ENCODE measurements around the gene KRT84. TPM values are rescaled to one million over a fixed set of nuclear protein-coding genes. Genes with fewer than 3 reads are reported as not detected.

Gene KRT84
- total RNA-seq, 1 donor from 2014 or later, result not detected

DNA sequence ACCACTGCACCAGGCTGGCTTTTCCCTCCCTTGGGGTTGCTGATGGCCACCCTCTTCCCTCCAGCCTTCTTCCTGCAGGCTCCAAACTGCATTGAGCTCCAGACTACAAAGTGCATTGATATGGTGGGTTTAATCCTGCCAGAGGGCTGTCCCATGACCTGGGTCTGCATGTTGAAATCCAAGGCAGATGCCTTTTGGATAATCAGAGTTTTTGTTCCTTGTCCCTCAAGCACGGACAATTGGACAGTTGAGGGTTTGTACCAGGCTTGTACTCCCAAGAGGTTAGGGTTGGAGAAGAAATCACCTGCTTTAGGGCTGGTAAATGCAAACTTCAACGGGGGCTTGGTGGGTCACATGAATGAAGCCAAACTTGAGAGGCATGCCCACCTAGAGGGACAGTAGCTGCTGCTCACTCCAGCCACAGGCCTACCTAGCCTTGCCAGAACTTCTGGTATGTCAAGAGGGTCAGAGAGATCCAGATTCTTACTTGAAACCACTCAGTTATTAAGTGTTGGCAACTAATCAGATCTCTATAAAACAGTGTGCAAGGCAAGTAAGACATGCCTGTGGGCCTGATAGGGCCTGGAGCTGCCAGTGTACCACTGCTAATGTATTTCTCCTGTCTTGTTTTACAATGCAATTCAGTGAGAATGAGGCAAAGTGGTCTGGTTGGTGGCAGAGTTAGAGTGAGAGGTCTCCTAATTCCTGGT lies 42.5 kb downstream of the KRT84 start:
- DNase-seq (ENCODE audit: low read depth), result no peak

DNA sequence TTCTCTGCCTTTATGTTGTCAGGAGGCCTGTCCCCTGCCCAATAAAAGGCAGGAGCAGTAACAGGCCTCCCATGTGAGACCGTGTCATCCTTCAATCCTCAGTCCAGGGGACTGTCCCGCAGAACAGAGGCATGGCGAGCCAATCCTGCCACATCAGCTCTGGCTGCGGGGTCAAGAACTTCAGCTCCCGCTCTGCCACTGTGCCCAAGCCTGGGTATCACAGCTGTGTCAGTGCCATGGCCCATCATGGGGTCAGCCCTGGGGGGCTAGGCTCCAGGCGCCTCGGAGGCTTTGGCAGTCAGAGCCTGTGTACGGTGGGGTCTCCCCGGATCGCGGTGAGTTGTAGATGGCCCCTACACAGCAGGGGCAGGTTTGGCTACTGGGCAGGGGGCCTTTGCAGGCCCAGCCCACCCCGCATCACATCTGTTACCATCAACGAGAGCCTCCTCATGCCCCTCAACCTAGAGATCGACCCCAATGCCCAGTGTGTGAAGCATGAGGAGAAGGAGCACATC lies 44.3 kb downstream of the KRT84 start:
- no peak for DNase-seq (ENCODE audit: low read depth)

DNA sequence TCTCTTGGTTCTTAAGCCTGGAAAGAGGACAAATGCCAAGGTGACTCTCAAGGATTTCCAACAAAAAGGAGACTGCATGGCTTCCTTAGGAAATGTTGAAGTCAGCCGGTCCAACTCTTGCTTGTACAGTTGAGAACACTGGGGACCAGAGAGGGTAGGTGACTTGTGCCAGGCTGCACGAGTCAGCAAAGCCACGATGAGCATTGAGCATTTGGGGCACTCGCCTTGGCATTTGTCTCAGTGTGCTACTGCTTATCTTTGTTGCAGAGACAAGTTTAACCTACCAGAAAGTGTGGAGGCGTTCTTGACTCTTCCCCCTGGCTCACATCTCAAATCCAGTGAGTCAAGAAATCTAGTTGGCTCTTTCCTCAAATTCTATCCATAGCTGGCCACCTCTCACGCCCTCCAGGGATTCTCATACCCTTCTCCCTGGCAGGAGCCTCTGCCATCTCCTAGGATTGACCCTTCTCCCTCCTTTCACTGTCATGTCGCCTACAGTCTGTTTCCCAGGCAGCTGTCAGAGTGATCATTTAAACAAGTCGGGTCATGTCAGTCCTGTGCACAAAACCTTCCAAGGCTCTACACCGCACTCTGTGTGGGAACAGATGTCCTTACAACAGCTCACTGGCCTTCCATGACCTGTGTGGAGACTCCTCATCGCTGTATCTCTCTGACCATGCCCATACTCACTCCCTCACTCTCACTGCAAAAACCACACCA lies 47.1 kb downstream of the KRT84 start:
- no peak for DNase-seq (ENCODE audit: low read depth)

DNA sequence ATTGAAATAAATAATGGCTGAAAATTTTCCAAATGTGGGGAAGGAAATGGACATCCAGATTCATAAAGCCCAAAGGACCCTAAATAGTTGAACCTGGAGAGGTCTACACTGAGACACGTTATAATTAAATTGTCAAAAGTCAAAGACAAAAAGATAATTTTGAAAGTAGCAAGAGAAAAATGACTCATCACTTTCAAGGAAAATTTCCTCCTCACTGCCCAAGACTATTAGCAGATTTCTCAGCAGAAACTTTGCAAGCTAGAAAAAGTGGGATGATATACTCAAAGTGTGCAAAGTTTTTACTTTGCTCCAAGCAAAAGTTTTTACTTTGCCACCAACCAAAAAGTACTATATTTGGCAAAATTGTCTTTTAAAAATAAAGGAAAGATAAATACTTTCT lies 48.4 kb downstream of the KRT84 start:
- DNase-seq (ENCODE audit: low read depth), result peak; percentile 11

DNA sequence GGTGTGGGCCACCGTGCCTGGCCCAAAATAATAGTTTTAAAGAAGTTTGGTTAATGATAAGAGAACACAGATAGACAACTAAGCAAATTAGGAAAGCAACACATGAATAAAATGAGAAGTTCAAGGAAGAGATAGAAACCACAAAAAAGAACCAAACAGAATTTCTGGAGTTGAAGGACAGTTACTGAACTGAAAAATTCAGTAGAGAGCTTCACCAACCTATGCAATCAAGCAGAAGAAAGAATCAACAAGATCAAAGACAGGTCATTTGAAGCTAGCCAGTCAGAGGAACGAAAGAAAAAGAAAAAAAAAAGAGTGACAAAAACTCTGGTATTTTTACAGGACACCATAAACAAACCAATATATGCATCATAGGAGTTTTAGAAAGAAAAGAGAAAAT lies 48.8 kb downstream of the KRT84 start:
- DNase-seq (ENCODE audit: low read depth), result no peak

DNA sequence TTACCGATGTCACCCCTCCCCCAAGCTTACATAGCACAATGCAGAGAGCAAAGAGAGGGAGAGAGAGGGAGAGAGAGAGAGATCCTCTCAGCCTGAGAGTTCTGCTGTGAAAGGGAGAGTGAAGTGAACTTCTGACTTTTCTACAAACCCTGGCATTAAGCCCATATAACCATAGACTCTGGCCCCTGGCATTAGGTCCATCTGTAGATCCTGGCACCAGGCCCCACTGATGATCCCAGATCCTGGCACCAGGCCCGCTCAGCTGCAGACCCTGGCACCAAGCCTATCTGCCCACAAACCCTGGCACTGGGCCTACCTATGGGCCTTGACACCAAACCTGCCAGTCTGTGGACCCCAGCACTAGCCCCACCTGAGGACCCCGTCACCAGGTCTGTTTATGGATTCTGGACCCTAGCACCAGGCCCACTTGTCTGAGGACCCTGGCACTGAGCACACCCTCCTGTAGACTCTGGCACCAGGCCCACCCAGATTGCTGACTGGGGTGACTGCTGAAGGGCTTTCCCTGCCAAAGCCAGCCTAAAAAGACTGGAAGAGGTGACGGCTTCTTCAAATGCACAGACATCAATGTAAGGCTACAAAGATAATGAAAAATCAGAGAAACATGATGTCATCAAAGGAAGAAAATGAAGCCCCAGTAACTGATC lies 49.7 kb downstream of the KRT84 start:
- no peak for DNase-seq (ENCODE audit: low read depth)

DNA sequence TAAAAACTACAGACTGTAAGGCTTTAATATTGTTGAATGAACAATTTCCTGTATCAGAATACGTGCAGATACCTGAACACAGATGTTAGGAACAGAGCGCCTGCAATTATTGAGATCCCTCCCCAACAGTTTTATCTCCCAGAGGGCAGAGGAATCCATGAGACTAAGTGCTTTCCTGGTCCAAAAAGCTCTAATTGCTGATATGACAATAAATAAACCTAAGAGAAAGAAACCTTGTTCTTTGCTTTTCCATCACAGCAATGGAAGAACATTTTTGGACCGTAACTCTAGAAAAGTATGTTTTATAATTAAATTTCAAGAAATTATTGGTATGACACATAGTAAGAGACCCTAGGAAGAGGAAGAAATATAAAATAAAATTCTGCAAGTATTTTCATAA lies 51.3 kb downstream of the KRT84 start:
- DNase-seq (ENCODE audit: low read depth), result no peak

DNA sequence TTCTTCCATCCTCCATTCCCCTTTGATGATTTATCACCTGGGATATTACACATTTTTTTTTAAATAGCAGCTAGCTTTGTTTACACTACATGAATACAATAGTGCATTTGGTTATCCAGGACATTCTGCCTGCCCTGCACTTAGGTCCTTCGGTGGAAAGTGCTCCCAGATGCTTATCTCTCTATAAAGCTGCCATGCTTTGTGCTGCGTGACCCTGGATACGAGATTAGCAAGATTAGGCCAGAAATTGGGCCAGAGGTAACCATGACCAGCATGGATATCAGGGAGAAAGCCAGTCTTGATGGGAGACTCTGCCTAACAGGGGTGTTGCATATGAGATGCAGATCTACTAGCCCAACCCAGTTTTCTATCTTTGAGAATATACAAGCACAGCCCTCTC lies 52.1 kb downstream of the KRT84 start:
- no peak for DNase-seq (ENCODE audit: low read depth)

DNA sequence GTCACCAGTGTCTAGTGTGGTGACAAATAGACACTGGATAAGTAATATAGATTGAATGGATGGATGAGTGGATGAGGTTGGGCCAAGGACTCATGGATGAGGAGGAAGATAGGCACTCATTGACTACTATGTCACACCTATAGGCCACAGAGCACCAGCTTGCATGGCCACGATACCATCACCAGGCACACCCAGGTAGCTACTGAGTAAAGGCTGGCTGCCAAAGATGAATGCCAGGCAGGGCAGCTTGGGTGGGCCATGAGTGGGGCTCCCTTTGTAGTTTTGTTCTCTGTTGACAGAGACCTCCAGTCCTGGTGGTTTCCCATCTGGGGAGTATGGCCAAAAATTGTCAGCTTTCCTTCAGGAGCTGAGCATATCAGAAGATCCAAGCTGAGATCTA lies 53.1 kb downstream of the KRT84 start:
- no peak for DNase-seq (ENCODE audit: low read depth)

DNA sequence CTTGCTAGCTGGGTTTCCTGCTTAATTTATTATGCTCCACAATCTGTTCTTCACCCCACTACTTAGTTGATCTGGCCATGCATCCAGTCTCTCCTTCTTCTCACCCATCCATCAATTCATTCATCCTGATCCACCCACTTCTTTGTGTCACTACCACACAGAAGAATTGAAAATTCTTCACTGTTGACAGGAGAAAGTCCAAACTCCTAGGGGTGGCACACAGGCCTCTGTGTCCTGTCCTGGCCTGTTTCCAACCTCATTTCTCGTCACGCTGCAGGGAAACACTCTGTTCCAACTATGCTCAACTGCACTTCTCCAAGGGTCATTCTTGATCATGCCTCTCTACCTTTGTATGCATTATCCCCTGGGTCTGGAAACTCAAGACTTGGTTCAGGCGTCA lies 53.6 kb downstream of the KRT84 start:
- peak; percentile 33 for DNase-seq (ENCODE audit: low read depth)

DNA sequence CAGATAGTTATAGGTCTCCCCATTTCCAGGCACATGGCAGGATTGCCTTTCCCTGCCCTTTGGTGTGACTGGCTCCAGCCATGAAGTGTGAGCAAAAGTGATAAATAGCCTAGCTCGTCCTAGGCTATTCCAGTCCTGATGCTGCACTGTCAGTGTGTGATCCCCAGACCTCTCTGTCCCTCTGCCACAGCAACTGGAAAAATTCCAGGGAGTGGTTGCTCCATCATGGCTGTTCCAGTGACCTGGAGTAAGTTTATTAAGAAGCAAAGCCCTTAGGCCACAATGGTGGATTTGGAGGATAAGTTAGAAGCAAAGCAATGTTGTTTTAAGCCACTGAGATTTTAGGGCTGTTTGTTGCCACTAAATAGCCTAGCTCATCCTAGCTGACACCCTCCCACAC lies 54.4 kb downstream of the KRT84 start:
- no peak for DNase-seq (ENCODE audit: low read depth)

DNA sequence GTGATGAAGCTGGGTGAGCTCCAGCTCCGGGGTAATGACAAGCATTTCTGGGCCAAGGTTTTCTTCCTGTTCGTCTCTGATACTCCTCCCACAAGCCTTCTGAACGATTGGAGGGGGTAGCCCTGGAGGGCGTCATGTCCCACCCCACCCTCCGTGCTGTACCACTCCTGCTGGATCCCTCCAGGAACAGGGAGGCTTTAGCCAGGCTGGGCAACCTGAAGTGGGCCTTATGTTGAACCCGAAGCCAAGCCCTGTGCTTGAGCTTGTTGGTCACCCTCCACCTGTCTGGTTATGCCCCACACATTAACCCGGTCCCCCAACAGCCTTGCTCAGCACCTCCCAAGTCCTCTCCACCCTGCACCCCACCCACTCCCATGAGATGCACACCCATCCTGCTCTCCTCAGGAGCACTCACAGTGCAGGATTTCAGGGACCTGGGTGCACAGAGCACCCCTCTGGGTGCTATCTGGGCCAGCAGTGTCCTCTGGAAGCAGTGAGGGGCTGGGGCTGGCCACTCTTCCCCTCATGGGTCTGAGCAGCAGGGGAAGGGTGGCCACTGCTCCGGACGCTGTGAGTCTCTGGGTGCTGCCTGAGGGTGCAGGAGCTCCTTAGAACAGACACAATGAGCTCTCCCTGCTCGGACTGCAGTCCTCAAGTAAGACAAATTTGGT lies 57.5 kb downstream of the KRT84 start:
- DNase-seq (ENCODE audit: low read depth), result no peak

Other genes with a start within 250 kb of the KRT84 start
- gene KRT80, start 193.6 kb downstream of the KRT84 start, total RNA-seq, result 26.3 and 27.3 TPM in 2 replicates
- 124 and 2,408 TPM in 2 replicates for gene KRT7, start 152.4 kb downstream of the KRT84 start, total RNA-seq
- 0.05 and 2.4 TPM in 2 replicates for gene KRT86, start 111.0 kb downstream of the KRT84 start, total RNA-seq
- 48.3 TPM in 1 of 2 replicates, not detected in the other for gene KRT81, start 94.1 kb downstream of the KRT84 start, total RNA-seq
- gene KRT83, start 64.3 kb downstream of the KRT84 start, total RNA-seq, result not detected in 2 replicates
- gene KRT85, start 18.2 kb downstream of the KRT84 start, total RNA-seq, result not detected in 2 replicates
- not detected in 2 replicates for gene KRT82, start 20.7 kb upstream of the KRT84 start, total RNA-seq
- gene KRT75, start 48.7 kb upstream of the KRT84 start, total RNA-seq, result 0.35 TPM in 1 of 2 replicates, not detected in the other
- gene KRT6B, start 66.5 kb upstream of the KRT84 start, total RNA-seq, result 0.05 and 2.1 TPM in 2 replicates
- gene KRT6C, start 88.2 kb upstream of the KRT84 start, total RNA-seq, result not detected in 2 replicates
- 1.4 and 116 TPM in 2 replicates for gene KRT6A, start 107.6 kb upstream of the KRT84 start, total RNA-seq
- gene KRT5, start 134.7 kb upstream of the KRT84 start, total RNA-seq, result 0.70 and 10.2 TPM in 2 replicates
- gene KRT71, start 167.5 kb upstream of the KRT84 start, total RNA-seq, result not detected in 2 replicates
- not detected in 2 replicates for gene KRT74, start 188.2 kb upstream of the KRT84 start, total RNA-seq
- not detected in 2 replicates for gene KRT72, start 215.8 kb upstream of the KRT84 start, total RNA-seq
- gene KRT73, start 232.9 kb upstream of the KRT84 start, total RNA-seq, result not detected in 2 replicates

Data from renal cortical epithelial cell (primary cell).